Fibroblast of peridontal ligament (primary cell): Measurements from ENCODE around the gene CNDP2.

Experiments
- DNase-seq: peaks from one replicate; pipeline ENCODE4 v3.0.0-alpha.2; 2010; ENCODE audit errors: extremely low read depth

CNDP2 gene

GRCh38 chr18:74570266-74570665 is 74.1 kb downstream of the CNDP2 start:
- no peak for DNase-seq

DNA sequence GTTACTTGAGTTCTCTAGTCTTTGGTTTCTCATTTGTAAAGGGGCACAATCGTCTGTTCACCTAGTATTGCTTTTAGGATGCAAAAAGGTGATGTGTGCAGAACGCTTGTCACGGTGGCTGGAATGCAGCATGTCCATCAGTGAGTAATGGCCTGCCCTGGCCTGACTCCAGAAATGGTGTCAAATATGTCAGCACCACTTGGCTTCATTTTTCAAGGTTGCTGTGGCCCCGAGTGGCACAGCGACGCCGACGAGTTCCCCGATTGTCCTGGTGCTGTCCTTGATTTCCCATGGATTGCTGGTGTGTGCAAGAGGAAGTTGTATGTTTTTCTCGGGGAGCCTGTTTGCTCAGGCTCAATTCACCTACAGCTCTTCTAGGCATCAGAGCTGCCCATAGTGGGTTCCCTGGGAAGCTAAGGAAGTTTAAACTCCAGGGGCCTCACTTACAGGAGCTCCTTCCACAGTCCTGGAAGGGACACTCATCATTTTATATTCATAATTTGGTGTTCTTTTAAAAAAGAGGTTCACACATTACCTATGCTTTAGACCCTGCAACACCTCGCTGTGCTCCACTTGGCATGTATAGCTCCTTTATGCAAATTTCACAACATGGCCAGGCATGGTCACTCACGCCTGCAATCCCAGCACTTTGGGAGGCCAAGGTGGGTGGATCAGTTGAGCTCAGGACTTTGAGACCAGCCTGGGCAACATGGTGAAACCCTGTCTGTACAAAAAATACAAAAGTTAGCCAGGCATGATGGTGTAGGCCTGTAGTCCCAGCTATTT is 75.9 kb downstream of the CNDP2 start:
- no peak for DNase-seq

- no peak for DNase-seq
Observed at GRCh38 chr18:74573053-74573452, 76.9 kb downstream of the CNDP2 start.
